SK-N-SH (cell line): ENCODE measurements around the gene SLC5A7. TPM values are rescaled to one million over a fixed set of nuclear protein-coding genes. Genes with fewer than 3 reads are reported as not detected.

Experiments
- CTCF ChIA-PET: fragments of 300-600, 350-600 bp; formaldehyde crosslinking; extraction: SDS; loops from one replicate; lab custom pipeline; 2021; lab: Yijun Ruan, JAX
- POLR2A ChIA-PET: fragments of 350-600 bp; sonication (Branson Sonifier 250); formaldehyde crosslinking; extraction: SDS; loops from one replicate; lab custom pipeline; 2020; ENCODE audit warnings: antibody characterized with exemption, inconsistent platforms; lab: Yijun Ruan, JAX
- DNase-seq: peaks from one replicate; pipeline ENCODE4 v3.0.0; 2012
- H2AFZ ChIP-seq: fragments of 200-600 bp; sonication (generic); 2 replicates; pipeline ENCODE4 v1.8.1; 2016; ENCODE audit warnings: antibody characterized with exemption, mild to moderate bottlenecking, low read depth
- H3F3A ChIP-seq: fragments of 200-600 bp; sonication (generic); replicated peaks from 2 replicates; pipeline ENCODE3; 2016; ENCODE audit warnings: antibody characterized with exemption, mild to moderate bottlenecking; ENCODE audit not compliant: insufficient read depth
- H3K27ac ChIP-seq, 2 experiments: fragments of 200-500 bp in 1 of 2; fragments of 200-600 bp in 1 of 2; sonication (Bioruptor generic) in 1 of 2; sonication (generic), shearing (Covaris generic) in 1 of 2; 2 replicates each; pipeline versions ENCODE4 v1.5.1 to v1.6.1; 2014 to 2016; ENCODE audit warnings: low read depth in 2 of 2, inconsistent platforms in 1 of 2, low read length in 1 of 2, mild to moderate bottlenecking in 1 of 2, mixed read lengths in 1 of 2
- H3K27me3 ChIP-seq: fragments of 200-600 bp; sonication (generic), shearing (Covaris generic); 2 replicates; pipeline ENCODE4 v1.6.1; 2016; ENCODE audit warnings: mixed run types; ENCODE audit not compliant: insufficient read depth
- H3K36me3 ChIP-seq, 2 experiments: fragments of 200-500 bp in 1 of 2; fragments of 200-600 bp in 1 of 2; sonication (Bioruptor generic) in 1 of 2; sonication (generic) in 1 of 2; replicated peaks in 1 of 2; 2 replicates each; pipeline versions ENCODE3 to v1.5.1; 2014 to 2016; ENCODE audit warnings: low read length in 1 of 2, mild to moderate bottlenecking in 1 of 2; ENCODE audit not compliant: insufficient read depth in 2 of 2, control insufficient read depth in 1 of 2
- H3K4me1 ChIP-seq, 2 experiments: fragments of 200-500 bp in 1 of 2; fragments of 200-600 bp in 1 of 2; sonication (Bioruptor generic) in 1 of 2; sonication (generic), shearing (Covaris generic) in 1 of 2; 2 replicates each; pipeline versions ENCODE4 v1.5.1 to v1.6.1; 2014 to 2016; ENCODE audit warnings: low read depth in 1 of 2, low read length in 1 of 2, mixed run types in 1 of 2; ENCODE audit not compliant: insufficient read depth in 2 of 2, control insufficient read depth in 1 of 2
- H3K4me2 ChIP-seq: fragments of 200-600 bp; sonication (generic), shearing (Covaris generic); 2 replicates; pipeline ENCODE4 v1.6.1; 2017; ENCODE audit warnings: mixed run types
- H3K4me3 ChIP-seq, 2 experiments: fragments of 200-500 bp in 1 of 2; fragments of 200-600 bp in 1 of 2; sonication (Bioruptor generic) in 1 of 2; sonication (generic), shearing (Covaris generic) in 1 of 2; 2 replicates each; pipeline versions ENCODE4 v1.5.1 to v1.8.1; 2014 to 2016; ENCODE audit warnings: low read depth in 2 of 2, inconsistent platforms in 1 of 2, low read length in 1 of 2, mild to moderate bottlenecking in 1 of 2, mixed read lengths in 1 of 2, moderate library complexity in 1 of 2
- H3K79me2 ChIP-seq: fragments of 200-600 bp; sonication (generic); 2 replicates; pipeline ENCODE4 v1.8.1; 2017; ENCODE audit warnings: mild to moderate bottlenecking; ENCODE audit not compliant: insufficient read depth
- H3K9ac ChIP-seq: fragments of 200-600 bp; sonication (generic); 2 replicates; pipeline ENCODE4 v1.6.1; 2017; ENCODE audit warnings: mixed run types
- H3K9me2 ChIP-seq: fragments of 200-600 bp; sonication (generic); 2 replicates; pipeline ENCODE4 v1.6.1; 2017; ENCODE audit warnings: mixed run types
- H3K9me3 ChIP-seq: fragments of 200-600 bp; sonication (generic); 2 replicates; pipeline ENCODE4 v1.6.1; 2017; ENCODE audit warnings: mixed run types, mild to moderate bottlenecking, moderate library complexity
- H4K20me1 ChIP-seq: fragments of 200-600 bp; sonication (generic); 2 replicates; pipeline ENCODE4 v1.6.1; 2017; ENCODE audit warnings: mild to moderate bottlenecking, mixed run types; ENCODE audit not compliant: insufficient read depth
- CHD2 ChIP-seq: fragments of 150-350 bp; IDR thresholded peaks from 2 replicates; pipeline ENCODE4 v1.6.1; 2018; ENCODE audit warnings: low read length; ENCODE audit not compliant: partially characterized antibody
- CTCF ChIP-seq: fragments of 200-600 bp; sonication (generic); IDR thresholded peaks from 2 replicates; pipeline ENCODE4 v1.6.1; 2017; ENCODE audit warnings: antibody characterized with exemption, mild to moderate bottlenecking, moderate library complexity
- EZH2phosphoT487 ChIP-seq: fragments of 200-600 bp; sonication (generic); IDR thresholded peaks from 2 replicates; pipeline ENCODE4 v1.6.1; 2017; ENCODE audit warnings: low read depth, mixed run types, mild to moderate bottlenecking, antibody characterized with exemption, moderate library complexity, borderline replicate concordance
- FOXJ3 ChIP-seq: sonication (generic); formaldehyde crosslinking; IDR thresholded peaks from 2 replicates; pipeline ENCODE4 v1.5.1; 2020; ENCODE audit warnings: mild to moderate bottlenecking, missing genetic modification reagents
- MXI1 ChIP-seq: IDR thresholded peaks from 2 replicates; pipeline ENCODE4 v1.6.1; 2012; ENCODE audit warnings: mild to moderate bottlenecking, low read depth, low read length, improper control_type of control experiment
- SMC3 ChIP-seq: IDR thresholded peaks from 2 replicates; pipeline ENCODE4 v1.6.1; 2012; ENCODE audit warnings: low read depth, low read length, improper control_type of control experiment
- TAF1 ChIP-seq: IDR thresholded peaks from 2 replicates; pipeline ENCODE4 v1.6.1; 2012; ENCODE audit warnings: low read depth, mild to moderate bottlenecking, low read length, moderate library complexity, borderline replicate concordance
- USF1 ChIP-seq: IDR thresholded peaks from 2 replicates; pipeline ENCODE4 v1.4.0; 2012; ENCODE audit warnings: low read depth, borderline replicate concordance
- USF2 ChIP-seq: fragments of 150-350 bp; IDR thresholded peaks from 2 replicates; pipeline ENCODE4 v1.6.1; 2017; ENCODE audit warnings: antibody characterized with exemption, low read length, low read depth, borderline replicate concordance
- ZBTB33 ChIP-seq: IDR thresholded peaks from 2 replicates; pipeline ENCODE4 v1.4.0; 2012; ENCODE audit warnings: low read depth, borderline replicate concordance
- WGBS: methylation state at CpG from one replicate; pipeline ENCODE4 v1.1.6; 2017; ENCODE audit warnings: low lambda C conversion rate; 5-methylcytosine and 5-hydroxymethylcytosine counted together
- polyA plus RNA-seq, 3 experiments: library from polyadenylated mRNA; depleted of rRNA; stranded (reverse); fragments of >200 nt; gene quantifications; 2 replicates each; pipeline ENCODE4 v1.2.3, GENCODE V29; 2012

SLC5A7 gene
- polyA plus RNA-seq, 1 of the 3 experiments (the other 2 are of a cell fraction): 0.12 TPM

- CTCF ChIA-PET: no interaction called here
- WGBS: 69% methylated on average over 1 of the region's 1 CpG
- H3K79me2 ChIP-seq: no peaks in the 10 kb centered on the region
These were observed 39.9 kb downstream of the SLC5A7 start for GRCh38 chr2:108026092-108026794.

GRCh38 chr2:108029496-108029895 lies 43.2 kb downstream of the SLC5A7 start:
- H3K27ac ChIP-seq: no peak overlapping the region; a peak in 1 of 4 replicates
- no peaks in the 10 kb centered on the region for H3F3A ChIP-seq
- 75% methylated on average over 2 of the region's 2 CpGs for WGBS
- no peaks in the 10 kb centered on the region for H3K79me2 ChIP-seq
- no peak overlapping the region for H3K4me2 ChIP-seq
- H3K9me2 ChIP-seq: no peaks in the 10 kb centered on the region
- H3K4me3 ChIP-seq: no peak overlapping the region
- no peaks in the 10 kb centered on the region for H3K9me3 ChIP-seq
- no peaks in the 10 kb centered on the region for H3K27me3 ChIP-seq
- DNase-seq: no peak
- ChIA-PET POLR2A (no interaction called here), CTCF (no interaction called here)
- TF ChIP-seq USF1: no peak
- no peak for TF ChIP-seq TAF1
- no peak for TF ChIP-seq CTCF
- no peak for TF ChIP-seq CHD2
- TF ChIP-seq MXI1: no peak
- no peak for TF ChIP-seq EZH2phosphoT487
- TF ChIP-seq SMC3: no peak
- no peak for TF ChIP-seq ZBTB33
- TF ChIP-seq USF2: no peak
- TF ChIP-seq FOXJ3 (CRISPR knock-in tag): no peak
- peaks cover 0 to 4% of the 10 kb centered on the region in 2 experiments; a peak in 1 of 4 replicates for H3K4me1 ChIP-seq
- H3K9ac ChIP-seq: no peak overlapping the region
- no peak overlapping the region for H2AFZ ChIP-seq
- no peaks in the 10 kb centered on the region for H4K20me1 ChIP-seq
- H3K36me3 ChIP-seq: no peaks in the 10 kb centered on the region

More at GRCh38 chr2:108026092-108026794, 39.9 kb downstream of the SLC5A7 start:
- no peaks in the 10 kb centered on the region for H4K20me1 ChIP-seq
- no peak overlapping the region for H3K4me3 ChIP-seq
- H3K9ac ChIP-seq: no peak overlapping the region
- H2AFZ ChIP-seq: no peak overlapping the region
- H3K9me3 ChIP-seq: no peaks in the 10 kb centered on the region
- peaks cover 0 to 4% of the 10 kb centered on the region in 2 experiments; a peak in 1 of 4 replicates for H3K4me1 ChIP-seq
- H3K27ac ChIP-seq: no peak overlapping the region
- no peaks in the 10 kb centered on the region for H3K36me3 ChIP-seq
- no peaks in the 10 kb centered on the region for H3F3A ChIP-seq
- POLR2A ChIA-PET: no interaction called here
- TF ChIP-seq EZH2phosphoT487: no peak
- H3K9me2 ChIP-seq: no peaks in the 10 kb centered on the region
- DNase-seq: no peak
- no peak overlapping the region for H3K4me2 ChIP-seq
- no peaks in the 10 kb centered on the region for H3K27me3 ChIP-seq
